Measurements from ENCODE around the gene CCL27.

CCL27 gene

DNA sequence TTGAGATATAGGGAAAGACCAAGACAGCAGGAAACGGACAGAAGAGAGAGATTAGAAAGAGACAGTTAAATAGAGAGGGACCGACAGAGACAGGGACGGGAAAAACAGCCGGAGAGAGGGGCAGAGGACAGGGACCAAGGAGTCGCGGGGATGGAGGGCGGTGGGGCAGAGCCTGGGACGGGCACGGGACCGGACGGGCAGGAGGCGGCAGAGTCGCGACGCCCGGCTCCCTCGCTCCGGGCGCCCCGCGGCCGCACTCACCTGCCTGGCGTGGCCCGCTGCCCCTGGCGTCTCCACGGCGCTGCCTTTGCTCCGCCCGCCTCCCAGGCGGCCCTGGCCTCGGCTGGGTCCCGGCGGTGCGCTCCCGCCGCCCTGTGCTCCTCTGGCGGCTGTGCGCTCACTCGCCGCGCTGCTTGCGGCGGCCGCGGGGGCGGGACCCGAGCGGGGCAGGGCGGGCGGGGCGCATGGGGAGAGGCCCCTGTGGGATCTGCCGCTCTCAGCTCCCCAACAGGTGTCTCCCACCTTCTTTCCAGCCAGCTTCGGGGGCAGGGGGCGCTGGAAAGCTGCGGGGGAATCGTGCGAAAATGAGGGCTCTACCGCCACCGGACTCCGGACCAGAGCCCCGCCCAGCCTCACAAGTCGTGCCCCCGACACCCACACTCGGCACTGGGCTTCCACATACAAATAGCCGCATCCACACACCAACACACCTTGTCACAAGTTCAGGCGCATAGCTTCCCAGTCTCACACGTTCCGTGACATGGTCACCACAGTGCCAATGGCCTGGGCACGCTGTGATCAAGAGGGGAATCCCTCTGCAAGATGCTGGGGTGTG lies 33.6 kb downstream of the CCL27 start, which contains the start of gene ARID3C:
ARID3C (minus strand) TSS at position 411 of the 835 bp plus-strand sequence. CDS start 1,052 bp downstream, outside the sequence.
- Mint-ChIP-seq H3K27ac (peak within 1 kb of the TSS; percentile 65), H3K4me1 (peaks cover 25% of the 10 kb centered on the region), H3K27me3 (peaks cover 41% of the 10 kb centered on the region), H3K36me3 (peaks cover 2% of the 10 kb centered on the region), H3K4me3 (peak within 1 kb of the TSS; percentile 91), H3K9me3 (no peaks in the 10 kb centered on the region)

DNA sequence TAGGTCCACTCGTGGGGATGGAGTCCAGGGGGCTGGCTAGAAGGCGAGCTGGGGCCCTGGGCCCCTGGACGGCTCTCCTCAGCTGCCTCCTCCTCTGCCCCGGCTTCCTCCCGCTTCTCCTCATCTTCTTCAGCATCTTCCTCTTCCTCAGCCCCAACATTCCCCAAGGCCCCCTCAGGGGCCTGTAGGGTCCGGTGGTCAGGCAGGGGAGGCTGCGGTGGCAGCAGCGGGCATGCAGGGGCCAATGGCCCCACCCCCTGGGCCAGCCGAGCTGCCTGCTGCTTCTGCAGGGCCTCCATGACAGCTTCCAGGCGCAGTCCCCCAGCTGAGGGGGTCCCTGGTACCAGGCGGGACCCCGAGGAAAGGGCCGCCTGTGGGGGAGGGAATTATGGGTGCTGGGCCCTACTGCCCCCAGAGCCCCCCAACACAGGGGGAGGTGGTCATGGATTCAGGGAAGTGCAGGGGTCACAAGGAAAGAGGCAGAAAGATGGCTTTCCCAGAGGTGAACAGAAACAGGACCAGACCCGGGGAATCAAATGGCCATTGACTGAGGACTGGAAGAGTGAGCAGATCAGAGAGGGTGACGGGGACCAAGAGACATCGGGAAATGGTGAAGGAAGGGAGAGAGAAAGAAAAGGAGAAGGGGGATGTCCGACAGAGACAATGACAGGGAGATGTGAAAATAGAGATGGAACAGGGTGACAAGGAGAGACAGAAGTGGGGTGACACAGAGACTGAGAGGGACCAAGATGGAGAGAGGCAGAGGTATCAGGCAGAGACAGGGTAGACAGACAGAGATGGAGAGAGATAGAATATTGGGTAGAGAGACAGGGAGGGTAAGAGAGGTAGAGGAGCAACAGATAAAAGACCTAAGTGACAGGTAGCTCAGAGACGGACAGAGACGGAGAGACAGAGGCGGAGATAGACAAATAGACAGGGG lies 34.5 kb downstream of the CCL27 start:
- Mint-ChIP-seq H3K27ac (peak overlapping the region; percentile 65), H3K4me1 (peaks cover 23% of the 10 kb centered on the region), H3K9me3 (no peaks in the 10 kb centered on the region), H3K4me3 (peak overlapping the region; percentile 91), H3K36me3 (peaks cover 2% of the 10 kb centered on the region), H3K27me3 (peaks cover 46% of the 10 kb centered on the region)

DNA sequence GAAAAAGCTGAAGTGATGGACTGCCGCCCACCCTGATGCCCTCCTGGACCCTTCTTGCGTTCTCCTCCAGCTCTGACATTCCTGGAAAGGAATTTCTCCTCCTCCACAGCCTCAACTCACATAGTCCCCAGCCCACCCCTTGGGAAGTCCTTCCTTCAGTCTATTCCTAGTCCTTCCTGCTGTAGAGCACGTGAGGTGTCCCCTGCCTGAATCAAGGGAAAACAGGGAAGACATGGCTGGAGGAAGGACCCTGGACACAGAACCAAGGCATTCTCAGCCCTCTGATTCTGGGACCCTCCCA lies 37.3 kb downstream of the CCL27 start:
- Mint-ChIP-seq H3K9me3 (no peaks in the 10 kb centered on the region), H3K36me3 (peaks cover 2% of the 10 kb centered on the region), H3K27me3 (peaks cover 52% of the 10 kb centered on the region), H3K4me3 (no peak overlapping the region), H3K4me1 (peaks cover 25% of the 10 kb centered on the region), H3K27ac (peak overlapping the region; percentile 59)

DNA sequence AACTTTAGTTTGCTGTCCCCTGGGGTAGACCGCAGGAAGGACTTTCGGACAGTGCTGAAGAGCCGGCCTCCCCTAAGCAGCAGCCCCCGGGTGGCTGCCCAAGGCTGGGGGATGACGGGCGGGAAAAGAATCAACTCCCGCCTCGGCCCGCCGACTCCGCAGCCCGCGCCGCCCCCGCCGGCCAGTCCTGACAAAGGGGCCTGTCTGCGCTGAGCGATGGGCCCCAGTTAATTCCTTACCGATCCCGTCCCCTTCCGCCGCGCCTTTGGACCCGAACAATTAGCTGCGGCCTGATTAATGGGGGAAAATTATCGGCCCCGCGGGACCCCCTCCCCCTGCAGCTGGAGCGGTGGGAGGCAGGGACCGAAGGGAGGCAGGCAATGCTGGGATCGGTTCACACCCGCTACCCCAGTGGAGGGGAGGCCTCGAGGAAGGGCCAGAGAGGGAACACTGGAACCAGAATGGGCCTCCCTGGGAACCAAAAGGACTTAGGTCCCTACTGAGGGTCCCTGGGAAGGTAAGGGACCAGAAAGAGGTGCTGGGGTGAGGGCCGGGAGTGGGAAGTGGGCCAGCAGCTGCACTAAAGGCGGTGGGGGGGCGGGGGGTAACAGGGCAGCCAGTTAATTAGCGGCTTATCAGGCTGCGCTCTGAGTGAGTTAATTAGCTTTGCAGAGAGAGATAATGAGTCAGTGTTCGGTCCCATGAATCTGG lies 37.8 kb downstream of the CCL27 start:
- H3K27me3 Mint-ChIP-seq = peaks cover 50% of the 10 kb centered on the region
- no peaks in the 10 kb centered on the region for H3K9me3 Mint-ChIP-seq
- peak overlapping the region; percentile 59 for H3K27ac Mint-ChIP-seq
- peaks cover 29% of the 10 kb centered on the region for H3K4me1 Mint-ChIP-seq
- no peak overlapping the region for H3K4me3 Mint-ChIP-seq
- peaks cover 2% of the 10 kb centered on the region for H3K36me3 Mint-ChIP-seq

DNA sequence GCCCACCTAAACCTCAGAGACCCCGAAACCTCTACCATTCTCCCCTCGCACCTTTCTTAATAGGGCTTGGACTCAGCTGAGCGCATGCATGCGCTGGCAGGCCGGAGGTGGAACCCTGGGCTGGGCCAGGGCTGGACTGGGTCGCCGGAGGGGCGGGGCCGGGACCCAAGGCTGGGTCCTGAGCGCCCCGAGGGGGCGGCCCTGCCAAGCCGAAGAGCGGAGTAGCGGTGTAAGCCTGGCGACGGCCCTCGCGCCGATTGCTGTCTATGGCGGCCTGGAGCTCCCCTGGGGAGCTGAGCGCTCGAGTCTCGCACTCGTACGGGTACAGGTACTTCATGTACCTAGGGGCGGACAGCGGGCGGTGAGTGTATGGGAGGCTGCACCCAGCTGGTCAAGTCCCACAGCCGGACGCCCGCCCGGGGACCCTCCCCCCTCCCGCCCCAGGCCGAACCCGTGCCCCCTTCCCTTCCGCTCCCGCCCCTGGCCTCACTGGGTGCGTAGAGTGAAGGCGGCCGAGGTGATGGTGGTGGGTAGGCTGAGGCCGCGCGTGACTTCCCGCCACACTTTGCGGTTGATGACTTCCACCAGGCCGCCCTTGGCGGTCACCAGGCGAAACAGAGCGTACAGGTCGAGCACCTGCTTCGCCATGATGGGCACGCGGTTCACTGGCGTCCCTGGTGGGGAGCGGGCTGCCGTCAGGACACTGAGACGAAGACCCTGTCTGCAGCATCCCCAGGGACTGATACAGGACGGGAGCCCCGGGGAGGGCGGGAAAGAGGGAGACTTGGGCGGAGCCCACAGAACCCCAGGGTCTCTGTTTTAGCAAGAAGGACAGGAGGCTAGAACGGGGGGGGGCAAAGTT lies 38.9 kb downstream of the CCL27 start:
- Mint-ChIP-seq H3K27ac (peak overlapping the region; percentile 70), H3K36me3 (peaks cover 2% of the 10 kb centered on the region), H3K4me1 (peaks cover 32% of the 10 kb centered on the region), H3K4me3 (peak overlapping the region; percentile 35), H3K9me3 (no peaks in the 10 kb centered on the region), H3K27me3 (peaks cover 45% of the 10 kb centered on the region)

DNA sequence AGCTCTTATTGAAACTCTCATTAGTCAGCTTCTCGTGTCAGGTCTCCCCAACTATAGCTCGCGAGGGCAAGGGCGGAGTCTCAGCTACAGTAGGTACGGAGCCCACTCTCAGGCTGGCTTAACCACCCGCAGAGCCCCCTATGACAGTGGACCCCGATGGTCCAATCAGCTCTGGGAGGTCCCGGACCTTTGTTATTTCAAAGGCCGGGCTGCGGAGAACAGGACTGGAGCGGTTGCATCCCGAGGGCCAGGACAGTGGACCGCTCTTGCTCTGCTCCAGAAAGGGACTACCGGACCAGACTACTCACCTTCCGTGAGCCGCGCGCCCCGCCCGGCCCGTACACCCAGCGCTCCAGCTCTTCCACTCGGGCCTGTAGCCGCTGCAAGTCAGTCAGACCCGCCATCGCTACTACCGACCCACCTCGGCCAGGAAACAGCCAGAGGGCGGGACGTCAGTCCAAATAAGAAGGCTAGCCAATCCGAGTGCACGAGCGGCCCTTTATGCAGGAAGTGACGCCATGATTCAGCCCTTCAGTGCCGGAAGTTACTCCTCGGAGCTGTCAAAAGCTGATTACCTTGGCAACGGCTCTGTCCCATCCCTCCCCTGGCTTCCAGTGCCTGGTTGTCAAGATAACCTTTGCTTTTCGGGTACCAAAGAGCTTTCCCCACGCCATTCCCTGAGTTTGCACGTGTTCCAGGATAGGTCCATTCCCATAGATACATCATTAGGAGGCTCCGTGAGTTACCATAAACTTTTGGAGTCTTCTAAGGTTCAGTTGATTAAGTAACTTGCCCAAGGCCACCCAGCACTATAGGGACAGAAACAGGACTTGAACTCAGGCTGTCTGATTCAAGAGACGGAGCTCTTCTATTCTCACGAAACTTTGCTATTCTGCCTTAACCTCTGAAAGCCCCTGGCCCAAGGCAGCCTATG lies 42.1 kb downstream of the CCL27 start, which contains the start of gene DCTN3:
DCTN3 (minus strand) TSS at position 435 of the 934 bp plus-strand sequence; CDS start at position 404, 31 bp downstream.
- Mint-ChIP-seq H3K4me3 (peak within 1 kb of the TSS; percentile 88), H3K36me3 (peaks cover 3% of the 10 kb centered on the region), H3K9me3 (no peaks in the 10 kb centered on the region), H3K27ac (peak within 1 kb of the TSS; percentile 62), H3K4me1 (peaks cover 25% of the 10 kb centered on the region), H3K27me3 (peaks cover 22% of the 10 kb centered on the region)

DNA sequence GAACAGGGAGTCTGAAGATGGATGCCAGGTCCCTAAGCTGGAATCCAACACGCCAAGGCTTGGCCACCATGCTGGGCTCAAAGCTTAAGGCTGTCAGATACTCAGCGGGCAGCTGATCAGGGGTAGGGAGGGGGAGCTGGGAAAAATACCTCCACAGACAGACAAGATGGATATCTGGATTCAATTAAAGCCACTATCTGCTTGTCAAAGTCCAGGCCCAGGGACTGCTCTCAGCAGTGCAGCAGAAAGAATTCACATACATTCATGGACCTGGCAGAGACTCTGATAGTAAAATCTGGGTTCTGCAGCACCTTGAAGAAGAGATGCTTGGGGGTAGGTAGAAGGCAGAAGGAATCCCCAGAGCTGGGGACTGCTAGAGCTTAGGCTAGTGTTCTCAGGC lies 47.3 kb downstream of the CCL27 start:
- Mint-ChIP-seq H3K27ac (no peak overlapping the region), H3K4me1 (peaks cover 38% of the 10 kb centered on the region), H3K27me3 (no peaks in the 10 kb centered on the region), H3K4me3 (no peak overlapping the region), H3K36me3 (peaks cover 7% of the 10 kb centered on the region), H3K9me3 (no peaks in the 10 kb centered on the region)

DNA sequence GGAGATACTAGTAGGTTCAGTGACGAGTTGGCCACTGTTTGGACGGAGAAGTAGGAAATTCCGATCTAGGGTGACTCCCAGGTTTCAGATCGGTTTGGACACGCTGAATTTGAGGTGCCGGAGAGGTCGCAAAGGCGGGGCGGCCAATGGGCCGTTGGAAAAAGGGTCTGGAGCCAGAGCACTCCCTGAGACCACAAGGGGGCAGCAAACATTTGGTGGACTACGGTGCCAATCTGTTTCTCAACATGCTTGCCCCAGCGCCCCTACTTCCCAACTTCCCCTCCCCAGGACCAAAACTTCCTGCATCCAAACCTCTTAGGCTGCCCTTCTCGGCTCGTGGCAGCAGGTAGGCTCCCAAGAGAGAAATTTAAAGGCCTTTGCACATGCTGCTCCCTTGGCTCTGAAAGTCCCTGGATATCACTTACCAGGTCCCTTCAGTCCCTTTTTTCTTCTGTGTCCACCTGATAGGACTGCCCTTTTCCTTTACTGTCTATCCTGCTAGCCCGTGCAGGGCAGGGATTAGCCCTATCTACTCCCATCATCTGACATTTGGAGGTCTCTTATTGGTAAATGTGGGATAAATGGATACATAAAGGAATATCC lies 49.6 kb downstream of the CCL27 start:
- peaks cover 26% of the 10 kb centered on the region for H3K4me1 Mint-ChIP-seq
- peak overlapping the region; percentile 71 for H3K27ac Mint-ChIP-seq
- H3K27me3 Mint-ChIP-seq = no peaks in the 10 kb centered on the region
- peak overlapping the region; percentile 92 for H3K4me3 Mint-ChIP-seq
- peaks cover 7% of the 10 kb centered on the region for H3K36me3 Mint-ChIP-seq
- no peaks in the 10 kb centered on the region for H3K9me3 Mint-ChIP-seq

All from activated naive CD4-positive, alpha-beta T cell treated with anti-CD3 and anti-CD28 coated beads, Interleukin-2, amount 50 U/mL, for 24 hours (primary cell).